ENCODE measurements around the gene LHX6.

The LHX6 gene

GRCh38 chr9:122216138-122216797, 12.5 kb downstream of the LHX6 start:
- no peak for DNase-seq (ENCODE audit: low read depth in 2 of 2)

GRCh38 chr9:122215663-122216062, 13.1 kb downstream of the LHX6 start:
- DNase-seq (ENCODE audit: low read depth in 2 of 2), result no peak

- DNase-seq (ENCODE audit: low read depth in 2 of 2), result no peak
Measured at GRCh38 chr9:122214507-122214906, 14.2 kb downstream of the LHX6 start.

DNA sequence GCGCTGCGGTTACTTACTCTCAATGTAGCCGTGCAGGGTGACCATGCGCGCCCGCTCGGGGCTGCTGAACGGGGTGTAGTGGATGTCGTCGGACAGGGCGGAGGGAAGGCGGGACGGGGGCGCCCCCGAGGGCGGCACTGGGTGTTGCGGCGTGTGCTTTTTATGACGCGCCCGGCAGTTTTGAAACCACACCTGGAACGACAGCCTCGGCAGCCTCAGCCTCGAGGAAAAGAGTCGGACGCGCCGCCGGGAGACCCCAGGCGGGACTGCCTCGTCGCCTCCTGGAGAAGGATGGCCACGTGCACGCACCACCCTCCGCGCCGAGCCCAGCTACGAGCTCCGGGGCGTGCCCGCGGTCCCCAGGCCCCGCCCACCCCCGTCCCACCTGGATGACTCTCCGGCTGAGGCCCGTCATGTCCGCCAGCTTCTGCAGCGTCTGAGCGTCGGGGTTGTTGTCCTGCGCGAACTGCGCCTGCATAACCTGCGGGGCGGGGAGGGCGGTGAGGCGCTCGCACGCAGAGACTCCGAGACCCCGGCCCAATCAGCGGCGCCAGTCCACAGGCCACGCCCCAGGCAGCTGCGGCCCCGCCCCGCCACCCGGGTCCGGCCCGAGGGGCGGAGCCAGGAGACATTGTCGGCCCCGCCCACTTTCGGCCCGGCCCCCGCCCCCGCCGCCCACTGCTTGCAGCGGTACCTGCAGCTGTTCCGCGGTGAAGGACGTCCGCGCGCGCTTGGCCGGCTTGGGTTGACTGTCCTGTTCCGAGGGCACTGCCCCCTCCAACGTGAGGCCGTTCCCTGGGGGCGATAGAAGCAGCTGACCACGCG, 15.0 kb downstream of the LHX6 start:
- peak in 1 of 2 donors; percentile 20 for DNase-seq (ENCODE audit: low read depth in 2 of 2)

DNA sequence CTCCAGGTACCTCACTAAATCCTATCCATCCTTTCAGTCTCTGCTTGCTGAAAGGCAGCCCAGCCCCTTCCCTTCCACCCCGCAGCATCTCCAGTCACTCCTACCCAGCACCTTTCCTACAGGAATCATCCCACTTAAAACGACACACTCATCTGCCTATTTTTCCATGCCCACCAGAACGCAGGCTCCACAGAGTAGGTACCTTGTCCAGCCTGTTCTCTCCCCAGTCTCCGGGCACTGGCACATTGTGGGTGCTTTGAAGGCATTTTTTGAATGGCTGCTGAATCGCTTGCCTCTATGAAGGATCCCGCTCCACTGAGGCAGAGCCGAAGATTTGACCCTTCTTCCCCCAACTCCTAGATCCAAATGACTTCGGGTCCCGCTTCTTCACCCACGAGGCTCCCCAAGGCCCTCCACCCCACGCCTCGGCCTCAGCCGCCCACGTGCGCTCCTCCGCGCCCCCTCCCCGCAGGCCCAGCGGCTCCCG, 15.6 kb downstream of the LHX6 start:
- DNase-seq (ENCODE audit: low read depth in 2 of 2), result no peak

DNA sequence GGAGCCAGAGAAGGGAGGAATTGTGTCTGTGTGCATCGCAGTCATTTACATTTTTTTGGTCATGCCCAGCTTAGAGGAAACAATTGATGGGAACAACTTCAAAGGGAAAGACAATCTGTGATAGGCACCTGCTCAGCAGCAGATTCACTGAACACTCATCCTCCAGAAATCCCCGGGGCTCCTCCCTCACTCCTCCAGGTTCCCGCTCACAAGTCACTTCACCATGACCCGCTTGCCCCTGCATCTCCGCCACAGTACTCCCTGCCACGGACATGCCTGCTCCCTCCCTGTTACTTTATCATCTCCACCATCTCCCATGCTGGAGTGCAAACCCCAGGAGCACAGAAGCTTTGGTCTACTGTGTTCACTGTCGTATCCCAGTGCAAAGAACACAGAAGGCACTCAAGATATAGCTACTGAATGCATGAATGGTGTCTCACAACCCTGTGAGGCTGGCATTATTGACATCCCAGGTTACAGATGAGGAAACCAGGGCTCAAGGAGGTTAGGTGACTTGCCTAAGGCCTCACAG, 16.2 kb downstream of the LHX6 start:
- no peak for DNase-seq (ENCODE audit: low read depth in 2 of 2)

GRCh38 chr9:122209451-122209850, 19.3 kb downstream of the LHX6 start:
- DNase-seq (ENCODE audit: low read depth in 2 of 2), result no peak

DNA sequence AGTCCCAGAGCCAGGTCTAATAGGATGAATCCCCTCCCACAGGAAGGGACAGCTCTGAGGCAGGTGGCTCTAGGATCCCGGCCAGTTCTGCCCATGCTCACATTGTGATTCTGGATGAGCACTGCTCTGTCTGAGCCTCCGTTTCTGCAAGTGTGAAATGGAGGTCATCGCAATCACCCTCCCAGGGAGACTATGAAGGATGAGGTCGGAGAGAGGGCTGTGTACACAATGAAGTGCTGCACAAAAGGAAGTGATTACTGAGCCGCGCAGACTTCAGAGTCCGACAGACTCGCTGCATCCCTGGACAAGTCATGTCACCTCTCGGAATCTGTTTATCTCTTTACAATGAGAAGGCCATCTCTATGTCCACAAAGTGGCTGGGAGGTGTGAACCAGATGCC, 21.7 kb downstream of the LHX6 start:
- no peak for DNase-seq (ENCODE audit: low read depth in 2 of 2)

DNA sequence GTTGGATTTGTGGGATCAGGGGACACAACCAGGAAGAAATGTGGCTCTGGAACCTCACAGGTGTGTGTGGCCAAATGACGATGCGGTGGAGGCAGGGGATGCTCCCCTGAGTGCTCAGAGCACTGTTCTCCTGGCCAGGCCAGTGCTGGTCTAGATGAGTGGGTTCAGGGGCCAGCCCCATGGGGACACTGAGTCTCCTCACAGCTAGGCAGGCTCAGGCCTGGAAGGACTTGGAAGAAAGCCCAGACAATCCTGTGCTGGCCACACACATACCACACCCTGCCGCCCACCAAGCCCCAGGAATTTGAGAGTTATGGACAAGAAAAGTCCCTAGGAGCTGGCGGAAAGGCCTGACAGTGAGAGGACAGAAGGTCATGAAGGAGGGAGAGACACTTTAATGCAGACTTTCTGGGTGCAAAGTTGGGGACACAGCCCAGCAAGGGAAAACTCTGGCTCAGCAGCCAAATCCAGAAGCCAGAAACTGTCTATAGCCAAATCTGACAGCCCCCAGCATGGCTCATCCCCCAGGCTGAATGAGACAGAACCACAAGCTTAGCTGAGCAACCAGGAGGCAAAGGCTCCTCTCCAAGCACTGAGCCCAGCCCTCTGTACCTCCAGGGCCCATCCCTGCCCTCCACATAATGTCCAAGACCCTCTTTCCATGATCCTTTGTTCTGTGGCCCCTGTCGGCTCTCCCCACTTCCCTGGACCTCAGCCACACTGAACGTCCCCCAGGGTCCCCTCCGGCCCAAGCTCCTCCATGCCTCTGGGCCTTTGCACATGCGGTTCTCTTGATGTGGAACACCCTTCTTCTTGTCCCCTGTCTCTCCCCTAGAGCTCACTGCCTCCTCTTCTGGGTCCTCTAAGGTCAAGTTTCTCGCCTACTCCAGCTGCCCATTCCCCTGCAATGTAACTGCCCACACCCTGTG, 22.4 kb downstream of the LHX6 start:
- DNase-seq (ENCODE audit: low read depth in 2 of 2), result no peak

GRCh38 chr9:122205176-122205575, 23.6 kb downstream of the LHX6 start:
- no peak for DNase-seq (ENCODE audit: low read depth in 2 of 2)

DNA sequence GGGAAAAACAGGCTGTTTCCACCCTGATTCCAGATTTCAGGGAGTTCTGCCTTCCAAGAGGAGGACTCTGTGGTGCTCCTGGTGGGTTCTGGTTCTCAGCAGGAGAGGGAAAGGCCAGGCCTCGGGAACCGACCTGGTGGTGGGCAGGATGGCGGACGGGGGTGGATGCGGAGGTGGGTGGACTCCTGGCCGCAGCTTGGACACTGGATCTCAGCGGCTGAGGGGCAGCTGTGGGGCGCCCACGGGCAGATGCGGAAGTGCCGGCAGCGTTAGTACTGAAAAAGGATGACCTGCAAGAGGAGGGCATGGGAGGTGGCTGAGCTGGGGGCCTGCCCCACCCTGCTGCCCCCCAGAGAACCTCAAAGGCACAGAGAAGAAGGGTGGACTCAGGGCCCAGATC, 24.3 kb downstream of the LHX6 start:
- no peak for DNase-seq (ENCODE audit: low read depth in 2 of 2)

- no peak for DNase-seq (ENCODE audit: low read depth in 2 of 2)
Measured at GRCh38 chr9:122204055-122204454, 24.7 kb downstream of the LHX6 start.

DNA sequence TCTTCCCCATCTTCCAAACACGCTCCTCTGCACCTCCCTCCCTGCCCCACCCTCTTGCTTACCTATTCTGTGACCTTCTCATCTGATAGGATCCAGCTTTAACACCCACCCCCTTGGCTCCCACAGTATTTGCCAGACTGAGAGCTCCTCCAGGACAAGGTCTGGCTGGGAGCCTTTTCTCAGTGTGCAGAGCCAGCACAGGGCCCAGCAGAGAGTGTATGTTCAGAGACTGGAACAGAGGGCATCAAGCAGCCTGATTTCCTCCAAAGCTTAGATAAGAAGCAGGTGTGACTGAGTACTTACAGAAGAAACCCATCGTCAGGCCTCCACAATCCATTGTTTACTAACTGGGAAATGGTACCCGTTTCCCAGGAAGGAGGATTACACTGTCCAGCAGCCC, 26.6 kb downstream of the LHX6 start:
- no peak for DNase-seq (ENCODE audit: low read depth in 2 of 2)

DNA sequence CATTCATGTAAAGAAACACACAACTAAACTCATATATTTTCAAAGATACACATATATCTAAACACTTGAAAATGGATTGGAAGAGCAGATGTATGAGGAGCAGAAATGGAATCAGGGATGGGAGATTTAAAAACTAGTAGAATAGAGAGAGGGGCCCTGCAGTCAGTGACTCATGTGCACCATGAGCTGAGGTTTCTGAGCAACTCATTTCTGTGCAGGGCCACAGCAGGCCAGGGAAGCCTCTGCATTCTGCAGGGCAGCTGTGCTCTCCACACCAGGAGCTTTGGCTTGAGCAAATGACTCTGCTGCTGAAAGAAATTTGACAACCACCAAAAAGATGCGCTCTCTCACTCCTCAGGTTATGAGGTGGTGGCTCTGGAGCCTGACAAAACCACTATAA, 27.1 kb downstream of the LHX6 start:
- DNase-seq (ENCODE audit: low read depth in 2 of 2), result no peak

DNA sequence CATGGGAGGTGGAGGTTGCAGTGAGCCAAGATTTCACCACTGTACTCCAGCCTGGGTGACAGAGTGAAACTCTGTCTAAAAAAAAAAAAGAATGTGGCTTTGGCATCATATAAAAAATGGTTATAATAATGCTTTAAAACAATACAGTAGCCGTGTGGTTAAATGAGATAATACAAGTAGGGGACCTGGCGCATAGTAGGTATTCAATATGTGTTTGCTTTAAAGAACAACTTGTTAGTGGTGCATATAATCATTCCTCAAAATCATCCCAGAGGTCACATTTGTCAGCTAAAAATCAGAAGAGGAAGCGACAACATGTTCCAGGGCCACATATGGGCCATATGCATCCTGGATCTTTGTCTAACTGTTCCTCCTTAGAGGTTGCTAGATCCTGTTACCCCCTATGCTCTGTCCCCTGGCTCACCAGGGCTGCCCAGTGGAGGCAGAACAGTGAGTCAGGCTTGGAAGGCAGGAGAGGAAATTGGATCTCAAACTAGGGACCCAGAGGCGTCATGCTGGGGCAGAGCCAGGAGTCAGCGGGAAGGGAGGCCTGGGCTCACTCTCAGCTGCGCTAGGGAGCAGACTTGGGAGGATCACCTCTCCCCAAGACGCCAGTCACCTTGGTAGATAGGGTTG, 27.7 kb downstream of the LHX6 start:
- no peak for DNase-seq (ENCODE audit: low read depth in 2 of 2)

DNA sequence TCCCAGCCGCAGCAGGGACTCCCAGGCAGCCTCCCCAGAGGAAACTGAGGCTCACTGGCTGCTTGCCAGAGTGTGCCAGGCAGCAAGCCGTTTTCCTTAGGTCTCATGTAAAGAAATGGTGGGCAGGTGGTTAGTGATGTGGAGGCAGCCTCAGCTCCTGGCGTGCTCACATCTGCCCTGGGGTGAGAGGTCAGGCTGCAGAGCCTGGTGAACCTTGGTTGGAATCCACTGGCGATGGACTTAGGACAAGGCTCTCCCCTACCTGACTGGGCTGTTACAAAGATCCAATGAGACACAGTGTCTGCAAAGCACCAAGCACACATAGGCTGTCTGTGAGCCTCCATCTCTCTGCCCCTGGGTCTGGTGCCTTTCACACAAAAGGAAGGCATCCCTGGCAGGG, 30.9 kb downstream of the LHX6 start:
- no peak for DNase-seq (ENCODE audit: low read depth in 2 of 2)

DNA sequence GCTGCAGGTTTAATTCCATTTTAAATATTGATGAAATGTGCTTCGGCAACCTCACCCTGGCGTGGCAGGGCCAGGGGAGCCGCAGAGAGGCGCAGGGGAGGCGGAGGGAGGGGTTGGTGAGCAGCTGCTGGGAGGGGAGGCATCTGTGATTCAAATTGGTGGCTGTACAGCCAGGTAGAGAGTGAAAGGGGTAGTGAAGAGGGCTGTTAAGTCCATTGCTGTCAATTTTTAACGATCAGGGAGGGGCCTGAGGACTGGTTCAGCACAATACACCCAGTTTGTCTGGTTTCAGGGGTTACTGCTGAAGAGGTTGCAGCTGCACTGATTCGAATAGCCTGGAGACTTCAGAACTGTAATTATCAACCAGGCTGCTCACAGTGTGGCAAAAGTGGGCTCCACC, 31.3 kb downstream of the LHX6 start:
- no peak for DNase-seq (ENCODE audit: low read depth in 2 of 2)

- no peak for DNase-seq (ENCODE audit: low read depth in 2 of 2)
Measured at GRCh38 chr9:122195875-122196274, 32.9 kb downstream of the LHX6 start.

- no peak for DNase-seq (ENCODE audit: low read depth in 2 of 2)
Measured at GRCh38 chr9:122193651-122194050, 35.1 kb downstream of the LHX6 start.

- DNase-seq (ENCODE audit: low read depth in 2 of 2), result no peak
Measured at GRCh38 chr9:122192914-122193525, 35.7 kb downstream of the LHX6 start.

DNA sequence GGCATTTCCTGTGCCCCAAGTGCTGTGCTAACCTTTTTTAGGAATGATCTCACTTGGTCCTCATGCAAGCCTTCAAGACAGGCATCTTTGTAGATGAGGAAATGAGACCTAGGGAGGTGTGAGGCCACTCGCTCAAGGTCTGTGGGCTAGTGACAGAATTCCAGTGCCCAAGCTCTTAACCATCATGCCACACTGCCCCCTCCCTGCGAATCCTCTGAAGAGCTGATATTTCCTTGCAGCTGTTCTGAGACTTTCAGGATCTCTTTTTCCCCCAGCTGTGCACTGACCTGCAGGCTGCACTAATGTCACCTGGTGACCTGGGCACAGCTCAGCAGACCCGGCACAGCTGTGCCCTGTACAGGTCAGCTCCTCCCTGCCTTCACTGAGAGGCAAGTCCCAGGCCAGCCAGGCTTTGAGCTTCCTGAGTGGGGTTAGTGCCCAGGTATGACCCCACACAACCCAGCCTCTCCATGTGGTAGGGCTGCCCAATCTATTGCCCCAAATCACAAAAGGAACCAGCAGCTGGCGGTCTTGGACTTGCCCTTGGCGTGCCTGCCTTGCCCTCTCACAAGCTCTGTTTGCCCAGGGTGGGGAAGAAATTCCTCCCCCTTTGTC, 36.4 kb downstream of the LHX6 start:
- DNase-seq (ENCODE audit: low read depth in 2 of 2), result no peak

Data from stimulated activated CD8-positive, alpha-beta memory T cell treated with anti-CD3 and anti-CD28 coated beads, Interleukin-7, amount 100 ng/mL, for 4 hours (primary cell).